Lower leg skin (tissue), 3 donors: ENCODE results near the gene PRRX2.

Source experiments
- POLR2A ChIP-seq, 2 donors: fragments of 450-650 bp; IDR thresholded peaks; one replicate each; pipeline ENCODE4 v1.6.1; 2016 to 2017; ENCODE audit warnings: antibody characterized with exemption in 2 of 2, mild to moderate bottlenecking in 1 of 2, moderate library complexity in 1 of 2
- TF ChIP-seq, protein P1 (sequence below), 3 donors: fragments of 450-650 bp; IDR thresholded peaks; one replicate each; pipeline ENCODE4 v1.5.1; 2016; ENCODE audit warnings: antibody characterized with exemption in 3 of 3, mild to moderate bottlenecking in 3 of 3, moderate library complexity in 2 of 3

DNA sequence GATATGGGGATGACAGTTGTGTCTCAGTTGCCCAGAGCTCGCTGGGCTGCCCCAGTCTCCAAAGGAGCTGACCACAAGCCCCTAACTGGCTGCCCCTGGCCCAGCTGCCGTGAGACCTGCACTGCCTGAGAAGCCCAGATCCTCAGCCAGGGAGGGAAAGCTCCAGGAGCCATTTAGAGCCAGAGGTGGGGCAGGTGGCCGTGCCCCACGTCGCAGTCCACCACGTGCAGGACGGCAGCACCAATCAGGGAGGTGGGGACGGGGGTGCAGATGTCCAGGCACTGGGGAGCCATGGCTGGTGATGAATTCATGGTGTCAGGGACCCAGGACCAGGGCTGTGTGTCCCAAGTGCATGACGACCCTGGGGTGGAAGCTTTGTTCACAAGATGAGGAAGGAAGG lies 13.4 kb downstream of the PRRX2 start:
- TF ChIP-seq, protein P1, sequence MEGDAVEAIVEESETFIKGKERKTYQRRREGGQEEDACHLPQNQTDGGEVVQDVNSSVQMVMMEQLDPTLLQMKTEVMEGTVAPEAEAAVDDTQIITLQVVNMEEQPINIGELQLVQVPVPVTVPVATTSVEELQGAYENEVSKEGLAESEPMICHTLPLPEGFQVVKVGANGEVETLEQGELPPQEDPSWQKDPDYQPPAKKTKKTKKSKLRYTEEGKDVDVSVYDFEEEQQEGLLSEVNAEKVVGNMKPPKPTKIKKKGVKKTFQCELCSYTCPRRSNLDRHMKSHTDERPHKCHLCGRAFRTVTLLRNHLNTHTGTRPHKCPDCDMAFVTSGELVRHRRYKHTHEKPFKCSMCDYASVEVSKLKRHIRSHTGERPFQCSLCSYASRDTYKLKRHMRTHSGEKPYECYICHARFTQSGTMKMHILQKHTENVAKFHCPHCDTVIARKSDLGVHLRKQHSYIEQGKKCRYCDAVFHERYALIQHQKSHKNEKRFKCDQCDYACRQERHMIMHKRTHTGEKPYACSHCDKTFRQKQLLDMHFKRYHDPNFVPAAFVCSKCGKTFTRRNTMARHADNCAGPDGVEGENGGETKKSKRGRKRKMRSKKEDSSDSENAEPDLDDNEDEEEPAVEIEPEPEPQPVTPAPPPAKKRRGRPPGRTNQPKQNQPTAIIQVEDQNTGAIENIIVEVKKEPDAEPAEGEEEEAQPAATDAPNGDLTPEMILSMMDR (IDR thresholded peaks at IDR 0.05): no peak
- TF ChIP-seq POLR2A (IDR thresholded peaks at IDR 0.05): no peak
